ENCODE data around the gene SPATS2. TPM values are rescaled to one million over a fixed set of nuclear protein-coding genes. Genes with fewer than 3 reads are reported as not detected.
"Not testable (repeated sequence)": the region's sequence is repeated elsewhere in the genome, so short reads cannot be mapped to it uniquely, and the experiment has no call there.

SPATS2 gene
- 10 to 100 TPM; 14.0 to 26.5 (median 19.6) TPM for total RNA-seq

- TF ChIP-seq POLR2A (IDR thresholded peaks at IDR 0.05) (no peak), CTCF (IDR thresholded peaks at IDR 0.05) (no peak)
- intact Hi-C loops (cut with DNase I; ENCODE audit: low total_unique reads), result loop anchor here (5.0 kb wide), 1 partner anchor 140 kb away; no protein-coding TSS in a partner anchor
- DNase-seq (ENCODE audit: low spot score in 2 of 2), result peak; percentile 92 to 99
- 1 to 2% methylated on average over 37 to 50 of the region's 52 CpGs for WGBS, 2 donors
- H3K4me3 ChIP-seq (ENCODE audit: low read depth, poor library complexity, severe bottlenecking), result peak within 1 kb of the TSS; percentile 75
Observed at GRCh38 chr12:49367381-49368239, at the start of gene SPATS2. Gene SPATS2, plus strand, starts transcription at chr12:49367462. Its CDS starts 93,551 bp downstream, at chr12:49461013.

- DNase-seq (ENCODE audit: low spot score in 2 of 2); H3K4me3 ChIP-seq (ENCODE audit: low read depth, poor library complexity, severe bottlenecking); intact Hi-C loops (cut with DNase I; ENCODE audit: low total_unique reads): not testable (repeated sequence)
- WGBS, 2 donors, result 93 to 95% methylated on average over 9 of the region's 9 CpGs
Observed at GRCh38 chr12:49320411-49321103, 46.7 kb upstream of the SPATS2 start.

- H3K4me3 ChIP-seq (ENCODE audit: low read depth, poor library complexity, severe bottlenecking), result peak overlapping the region; percentile 44
- 31 to 34% methylated on average over 12 of the region's 12 CpGs for WGBS, 2 donors
- no peak for TF ChIP-seq CTCF (IDR thresholded peaks at IDR 0.05)
- TF ChIP-seq POLR2A (IDR thresholded peaks at IDR 0.05), result no peak
- intact Hi-C loops (cut with DNase I; ENCODE audit: low total_unique reads), result no loop called here
- DNase-seq (ENCODE audit: low spot score in 2 of 2), result no peak
Observed at GRCh38 chr12:49322367-49322707, 44.9 kb upstream of the SPATS2 start.

- intact Hi-C loops (cut with DNase I; ENCODE audit: low total_unique reads), result no loop called here
- H3K4me3 ChIP-seq (ENCODE audit: low read depth, poor library complexity, severe bottlenecking), result peak within 1 kb of the TSS; percentile 44
- DNase-seq (ENCODE audit: low spot score in 2 of 2), result peak; percentile 98 to 99
- TF ChIP-seq POLR2A (IDR thresholded peaks at IDR 0.05) (no peak), CTCF (IDR thresholded peaks at IDR 0.05) (no peak)
- 0 to 1% methylated on average over 59 to 62 of the region's 65 CpGs for WGBS, 2 donors
Observed at GRCh38 chr12:49322708-49323523, 44.3 kb upstream of the SPATS2 start, which contains the start of gene TROAP. Gene TROAP, plus strand, starts transcription at chr12:49323255. Its CDS starts 354 bp downstream, at chr12:49323609.

GRCh38 chr12:49323524-49324097, 43.7 kb upstream of the SPATS2 start:
- no peak for TF ChIP-seq CTCF (IDR thresholded peaks at IDR 0.05)
- no peak for TF ChIP-seq POLR2A (IDR thresholded peaks at IDR 0.05)
- H3K4me3 ChIP-seq (ENCODE audit: low read depth, poor library complexity, severe bottlenecking), result no peak overlapping the region
- WGBS, 2 donors, result 9 to 13% methylated on average over 19 of the region's 19 CpGs
- intact Hi-C loops (cut with DNase I; ENCODE audit: low total_unique reads), result no loop called here
- DNase-seq (ENCODE audit: low spot score in 2 of 2), result peak in 1 of 2 donors; percentile 45

Data from lower leg skin (tissue), 4 donors.